ENCODE results near the gene SLC4A2.
A peak's percentile ranks its signal among the peaks of the same experiment; 100 is the strongest.

Gene SLC4A2

DNA sequence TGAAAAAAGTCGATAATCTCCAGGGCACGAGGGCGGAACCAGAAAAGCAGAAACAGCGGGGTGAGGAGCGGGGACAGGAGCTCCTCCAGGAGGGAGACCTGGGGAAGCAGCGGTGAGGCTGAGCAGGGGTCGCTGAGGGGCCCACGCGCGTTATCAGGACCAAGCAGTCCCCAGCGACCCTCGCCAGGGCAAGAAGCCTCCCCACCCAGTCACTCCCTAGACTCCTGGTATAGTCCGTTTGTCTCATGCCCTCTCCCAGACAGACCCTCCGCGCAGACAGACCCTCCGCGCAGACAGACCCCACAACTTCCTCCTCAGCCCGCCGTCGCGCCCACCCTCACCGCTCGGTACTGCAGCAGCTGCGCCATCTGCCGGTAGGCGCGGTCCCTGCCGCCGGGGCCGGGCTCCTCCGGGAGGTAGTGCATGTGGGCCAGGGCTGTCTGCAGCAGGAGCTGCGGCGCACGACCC, 41.4 kb upstream of the SLC4A2 start (continued):
- TF ChIP-seq, protein P1, sequence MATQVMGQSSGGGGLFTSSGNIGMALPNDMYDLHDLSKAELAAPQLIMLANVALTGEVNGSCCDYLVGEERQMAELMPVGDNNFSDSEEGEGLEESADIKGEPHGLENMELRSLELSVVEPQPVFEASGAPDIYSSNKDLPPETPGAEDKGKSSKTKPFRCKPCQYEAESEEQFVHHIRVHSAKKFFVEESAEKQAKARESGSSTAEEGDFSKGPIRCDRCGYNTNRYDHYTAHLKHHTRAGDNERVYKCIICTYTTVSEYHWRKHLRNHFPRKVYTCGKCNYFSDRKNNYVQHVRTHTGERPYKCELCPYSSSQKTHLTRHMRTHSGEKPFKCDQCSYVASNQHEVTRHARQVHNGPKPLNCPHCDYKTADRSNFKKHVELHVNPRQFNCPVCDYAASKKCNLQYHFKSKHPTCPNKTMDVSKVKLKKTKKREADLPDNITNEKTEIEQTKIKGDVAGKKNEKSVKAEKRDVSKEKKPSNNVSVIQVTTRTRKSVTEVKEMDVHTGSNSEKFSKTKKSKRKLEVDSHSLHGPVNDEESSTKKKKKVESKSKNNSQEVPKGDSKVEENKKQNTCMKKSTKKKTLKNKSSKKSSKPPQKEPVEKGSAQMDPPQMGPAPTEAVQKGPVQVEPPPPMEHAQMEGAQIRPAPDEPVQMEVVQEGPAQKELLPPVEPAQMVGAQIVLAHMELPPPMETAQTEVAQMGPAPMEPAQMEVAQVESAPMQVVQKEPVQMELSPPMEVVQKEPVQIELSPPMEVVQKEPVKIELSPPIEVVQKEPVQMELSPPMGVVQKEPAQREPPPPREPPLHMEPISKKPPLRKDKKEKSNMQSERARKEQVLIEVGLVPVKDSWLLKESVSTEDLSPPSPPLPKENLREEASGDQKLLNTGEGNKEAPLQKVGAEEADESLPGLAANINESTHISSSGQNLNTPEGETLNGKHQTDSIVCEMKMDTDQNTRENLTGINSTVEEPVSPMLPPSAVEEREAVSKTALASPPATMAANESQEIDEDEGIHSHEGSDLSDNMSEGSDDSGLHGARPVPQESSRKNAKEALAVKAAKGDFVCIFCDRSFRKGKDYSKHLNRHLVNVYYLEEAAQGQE (tag by site-specific recombination; IDR thresholded peaks at IDR 0.05) = no peak
- 0 out of 2 replicates have a peak, but pooled peaks have one; percentile 29 for TF ChIP-seq ZNF423 (tag by site-specific recombination; IDR thresholded peaks at IDR 0.05)
- peak; percentile 74 for TF ChIP-seq ZNF501 (tag by site-specific recombination; IDR thresholded peaks at IDR 0.05)
- peak; percentile 37 for TF ChIP-seq EGR2 (tag by site-specific recombination; IDR thresholded peaks at IDR 0.05; ENCODE audit: low read depth)
- TF ChIP-seq, protein P2, sequence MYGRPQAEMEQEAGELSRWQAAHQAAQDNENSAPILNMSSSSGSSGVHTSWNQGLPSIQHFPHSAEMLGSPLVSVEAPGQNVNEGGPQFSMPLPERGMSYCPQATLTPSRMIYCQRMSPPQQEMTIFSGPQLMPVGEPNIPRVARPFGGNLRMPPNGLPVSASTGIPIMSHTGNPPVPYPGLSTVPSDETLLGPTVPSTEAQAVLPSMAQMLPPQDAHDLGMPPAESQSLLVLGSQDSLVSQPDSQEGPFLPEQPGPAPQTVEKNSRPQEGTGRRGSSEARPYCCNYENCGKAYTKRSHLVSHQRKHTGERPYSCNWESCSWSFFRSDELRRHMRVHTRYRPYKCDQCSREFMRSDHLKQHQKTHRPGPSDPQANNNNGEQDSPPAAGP (tag by site-specific recombination; IDR thresholded peaks at IDR 0.05) = peak; percentile 64; the same call in 1 of the 2 replicates
- TF ChIP-seq ZEB2 (tag by site-specific recombination; IDR thresholded peaks at IDR 0.05) = peak; percentile 69
- TF ChIP-seq ZNF37A (tag by site-specific recombination; IDR thresholded peaks at IDR 0.05) = no peak

DNA sequence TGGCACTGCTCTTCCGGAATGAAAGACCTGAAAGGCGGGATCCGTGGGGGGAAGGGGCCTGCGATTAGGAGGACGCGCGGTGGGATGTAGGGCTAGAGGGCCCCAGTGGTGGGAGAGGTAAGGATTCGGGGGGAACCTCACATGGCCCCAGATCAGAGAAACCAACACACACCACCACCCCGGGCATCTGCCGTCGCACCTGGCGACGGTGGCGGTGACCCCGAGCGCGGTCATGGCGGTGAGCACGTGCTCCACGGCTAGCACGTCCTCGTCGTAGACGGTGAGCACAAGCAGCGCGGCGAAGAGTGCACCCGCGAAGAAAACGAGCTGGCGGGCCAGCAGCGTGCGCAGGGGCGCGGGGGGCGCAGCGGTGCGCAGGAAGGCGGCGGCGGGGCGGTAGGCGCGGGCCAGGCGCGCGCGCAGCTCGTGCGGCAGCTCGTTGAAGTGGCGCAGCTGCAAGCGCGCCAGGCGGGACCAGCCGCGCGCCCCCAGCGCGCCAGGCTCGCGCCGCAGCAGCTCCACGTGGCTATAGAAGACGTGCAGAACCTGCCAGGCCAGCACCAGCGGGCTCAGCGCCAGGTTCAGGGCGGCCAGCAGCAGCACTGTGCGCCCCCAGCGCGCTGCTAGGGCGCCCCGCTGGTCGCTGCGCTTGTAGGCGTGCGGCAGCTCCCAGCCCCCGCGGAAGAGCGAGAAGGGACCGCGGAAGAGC, 40.8 kb upstream of the SLC4A2 start:
- ChIA-PET POLR2A (interaction anchor here (1.3 to 1.7 kb wide), 2 partner anchors 10 to 95 kb away, joined by 3 to 8 read pairs; partner anchors contain the start of gene ABCB8), CTCF (interaction anchor here (0.6 to 3.1 kb wide), 48 partner anchors 8 to 1056 kb away, joined by 3 to 29 read pairs (median 4); partner anchors contain the start of genes ABCB8 and NOS3)
- Histone ChIP-seq H3K4me3 (ENCODE audit: low read depth, low read length) (no peak overlapping the region), H3K4me1 (ENCODE audit: control insufficient read depth, insufficient read depth, low read length) (no peaks in the 10 kb centered on the region), H3K9me3 (ENCODE audit: control insufficient read depth, insufficient read depth, low read depth, low read length) (no peaks in the 10 kb centered on the region), H3K27ac (ENCODE audit: extremely low read depth, low read depth, low read length) (no peak overlapping the region; the same call in 1 of the 2 replicates), H3K36me3 (ENCODE audit: control insufficient read depth in 2 of 2, insufficient read depth in 1 of 2, low read length in 2 of 2) (no peaks in the 10 kb centered on the region)
- no peak for TF ChIP-seq MZF1 (tag by site-specific recombination; IDR thresholded peaks at IDR 0.05; ENCODE audit: borderline replicate concordance)
- TF ChIP-seq, protein P3, sequence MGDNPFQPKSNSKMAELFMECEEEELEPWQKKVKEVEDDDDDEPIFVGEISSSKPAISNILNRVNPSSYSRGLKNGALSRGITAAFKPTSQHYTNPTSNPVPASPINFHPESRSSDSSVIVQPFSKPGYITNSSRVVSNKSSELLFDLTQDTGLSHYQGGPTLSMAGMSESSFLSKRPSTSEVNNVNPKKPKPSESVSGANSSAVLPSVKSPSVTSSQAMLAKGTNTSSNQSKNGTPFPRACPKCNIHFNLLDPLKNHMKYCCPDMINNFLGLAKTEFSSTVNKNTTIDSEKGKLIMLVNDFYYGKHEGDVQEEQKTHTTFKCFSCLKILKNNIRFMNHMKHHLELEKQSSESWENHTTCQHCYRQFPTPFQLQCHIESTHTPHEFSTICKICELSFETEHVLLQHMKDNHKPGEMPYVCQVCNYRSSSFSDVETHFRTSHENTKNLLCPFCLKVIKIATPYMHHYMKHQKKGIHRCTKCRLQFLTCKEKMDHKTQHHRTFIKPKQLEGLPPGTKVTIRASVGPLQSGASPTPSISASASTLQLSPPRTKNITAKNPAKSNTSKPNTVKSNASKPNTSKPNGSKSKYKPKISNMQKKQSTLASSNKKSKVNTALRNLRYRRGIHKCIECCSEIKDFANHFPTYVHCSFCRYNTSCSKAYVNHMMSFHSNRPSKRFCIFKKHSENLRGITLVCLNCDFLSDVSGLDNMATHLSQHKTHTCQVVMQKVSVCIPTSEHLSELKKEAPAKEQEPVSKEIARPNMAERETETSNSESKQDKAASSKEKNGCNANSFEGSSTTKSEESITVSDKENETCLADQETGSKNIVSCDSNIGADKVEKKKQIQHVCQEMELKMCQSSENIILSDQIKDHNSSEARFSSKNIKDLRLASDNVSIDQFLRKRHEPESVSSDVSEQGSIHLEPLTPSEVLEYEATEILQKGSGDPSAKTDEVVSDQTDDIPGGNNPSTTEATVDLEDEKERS (tag by site-specific recombination; IDR thresholded peaks at IDR 0.05) = no peak
- TF ChIP-seq, protein P4, sequence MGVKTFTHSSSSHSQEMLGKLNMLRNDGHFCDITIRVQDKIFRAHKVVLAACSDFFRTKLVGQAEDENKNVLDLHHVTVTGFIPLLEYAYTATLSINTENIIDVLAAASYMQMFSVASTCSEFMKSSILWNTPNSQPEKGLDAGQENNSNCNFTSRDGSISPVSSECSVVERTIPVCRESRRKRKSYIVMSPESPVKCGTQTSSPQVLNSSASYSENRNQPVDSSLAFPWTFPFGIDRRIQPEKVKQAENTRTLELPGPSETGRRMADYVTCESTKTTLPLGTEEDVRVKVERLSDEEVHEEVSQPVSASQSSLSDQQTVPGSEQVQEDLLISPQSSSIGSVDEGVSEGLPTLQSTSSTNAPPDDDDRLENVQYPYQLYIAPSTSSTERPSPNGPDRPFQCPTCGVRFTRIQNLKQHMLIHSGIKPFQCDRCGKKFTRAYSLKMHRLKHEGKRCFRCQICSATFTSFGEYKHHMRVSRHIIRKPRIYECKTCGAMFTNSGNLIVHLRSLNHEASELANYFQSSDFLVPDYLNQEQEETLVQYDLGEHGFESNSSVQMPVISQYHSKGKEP (tag by site-specific recombination; IDR thresholded peaks at IDR 0.05) = 0 out of 2 replicates have a peak, but pooled peaks have one; percentile 25

DNA sequence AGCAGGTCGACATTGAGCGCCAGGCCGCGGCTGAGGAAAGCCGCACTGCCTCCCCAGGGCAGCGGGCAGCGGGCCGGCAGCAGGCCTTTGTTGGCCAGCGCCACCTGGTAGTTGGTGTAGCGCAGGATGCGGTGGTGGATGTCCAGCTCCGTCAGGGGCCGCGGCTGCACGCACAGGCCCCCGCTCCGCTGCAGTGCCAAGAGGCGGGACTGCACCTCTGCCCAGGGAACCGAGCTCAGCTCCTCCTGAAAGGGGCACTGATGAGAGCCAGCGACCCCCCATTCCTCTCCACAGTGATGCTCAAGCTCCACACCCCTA, 40.3 kb upstream of the SLC4A2 start:
- ChIA-PET CTCF (interaction anchor here (0.6 to 3.1 kb wide), 32 partner anchors 7 to 647 kb away, joined by 3 to 29 read pairs (median 4); partner anchors contain the start of gene ABCB8), POLR2A (interaction anchor here (0.5 to 1.7 kb wide), 3 partner anchors 9 to 94 kb away, joined by 3 to 8 read pairs (median 4); partner anchors contain the start of gene ABCB8)
- no peaks in the 10 kb centered on the region for H3K36me3 ChIP-seq (ENCODE audit: control insufficient read depth in 2 of 2, insufficient read depth in 1 of 2, low read length in 2 of 2)
- H3K4me1 ChIP-seq (ENCODE audit: control insufficient read depth, insufficient read depth, low read length) = no peaks in the 10 kb centered on the region
- H3K4me3 ChIP-seq (ENCODE audit: low read depth, low read length) = no peak overlapping the region
- H3K9me3 ChIP-seq (ENCODE audit: control insufficient read depth, insufficient read depth, low read depth, low read length) = no peaks in the 10 kb centered on the region
- H3K27ac ChIP-seq (ENCODE audit: extremely low read depth, low read depth, low read length) = no peak overlapping the region
- no peak for TF ChIP-seq ZNF175 (tag by site-specific recombination; IDR thresholded peaks at IDR 0.05)
- TF ChIP-seq, protein P5, sequence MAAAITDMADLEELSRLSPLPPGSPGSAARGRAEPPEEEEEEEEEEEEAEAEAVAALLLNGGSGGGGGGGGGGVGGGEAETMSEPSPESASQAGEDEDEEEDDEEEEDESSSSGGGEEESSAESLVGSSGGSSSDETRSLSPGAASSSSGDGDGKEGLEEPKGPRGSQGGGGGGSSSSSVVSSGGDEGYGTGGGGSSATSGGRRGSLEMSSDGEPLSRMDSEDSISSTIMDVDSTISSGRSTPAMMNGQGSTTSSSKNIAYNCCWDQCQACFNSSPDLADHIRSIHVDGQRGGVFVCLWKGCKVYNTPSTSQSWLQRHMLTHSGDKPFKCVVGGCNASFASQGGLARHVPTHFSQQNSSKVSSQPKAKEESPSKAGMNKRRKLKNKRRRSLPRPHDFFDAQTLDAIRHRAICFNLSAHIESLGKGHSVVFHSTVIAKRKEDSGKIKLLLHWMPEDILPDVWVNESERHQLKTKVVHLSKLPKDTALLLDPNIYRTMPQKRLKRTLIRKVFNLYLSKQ (tag by site-specific recombination; IDR thresholded peaks at IDR 0.05; ENCODE audit: borderline replicate concordance) = no peak
- TF ChIP-seq HOXC10 (CRISPR knock-in tag; IDR thresholded peaks at IDR 0.05) = no peak
- TF ChIP-seq, protein P1 (tag by site-specific recombination; IDR thresholded peaks at IDR 0.05) = no peak
